ENCODE measurements around the gene C5orf15.

- TF ChIP-seq CTCF (IDR thresholded peaks at IDR 0.05; ENCODE audit: insufficient read depth, low read length) = no peak
- TF ChIP-seq POLR2AphosphoS5 (IDR thresholded peaks at IDR 0.05; ENCODE audit: low read depth) = no peak
Measured at GRCh38 chr5:133910571-133910970, 57.9 kb downstream of the C5orf15 start.

Measured in HL-60 (cell line).